Measurements from ENCODE around the gene NKD1. TPM values are rescaled to one million over a fixed set of nuclear protein-coding genes. Genes with fewer than 3 reads are reported as not detected.

The NKD1 gene
- total and polyA plus RNA-seq, 2 of the 8 experiments (the other 6 are each of a cell fraction or from before 2014, with no cell fraction given), result 0.70 to 4.5 TPM

GRCh38 chr16:50550866-50551641 lies 2.9 kb downstream of the NKD1 start:
- Histone ChIP-seq H3K27ac (ENCODE audit: low read depth, low read length) (no peak overlapping the region), H3K4me3 (ENCODE audit: extremely low read depth in 1 of 4, insufficient read depth in 2 of 4, low read depth in 3 of 4, low read length in 4 of 4) (no peak overlapping the region), H3K4me2 (ENCODE audit: insufficient read depth in 1 of 2, low read depth in 2 of 2, low read length in 2 of 2) (no peak overlapping the region), H2BK5ac (ENCODE audit: low read depth, low read length) (no peak overlapping the region), H4K5ac (ENCODE audit: insufficient read length, low read depth, low read length) (no peak overlapping the region), H3K56ac (replicated peaks; ENCODE audit: insufficient read length, low read depth, low read length) (no peak overlapping the region), H2BK120ac (replicated peaks; ENCODE audit: low read depth, low read length) (no peak overlapping the region), H3K79me1 (ENCODE audit: low read depth, low read length) (no peaks in the 10 kb centered on the region), H3K18ac (ENCODE audit: extremely low read depth, low read length) (no peak overlapping the region), H2BK15ac (ENCODE audit: low read length) (no peak overlapping the region), H4K8ac (ENCODE audit: extremely low read depth, insufficient read depth, low read length) (no peak overlapping the region), H2AFZ (ENCODE audit: low read length) (no peak overlapping the region), H4K91ac (replicated peaks; ENCODE audit: insufficient read length, low read length) (no peak overlapping the region), H3K23me2 (ENCODE audit: low read depth, low read length) (peaks cover 13% of the 10 kb centered on the region; the same call in 1 of the 2 replicates), H3K9me3 (ENCODE audit: insufficient read depth in 2 of 2, low read depth in 1 of 2, low read length in 1 of 2) (no peaks in the 10 kb centered on the region), H4K20me1 (replicated peaks in 1 of 2; ENCODE audit: control insufficient read depth in 1 of 2, insufficient read depth in 2 of 2, low read length in 2 of 2) (no peaks in the 10 kb centered on the region), H3K23ac (ENCODE audit: insufficient read length) (no peak overlapping the region), H2AK5ac (ENCODE audit: low read depth, low read length) (no peak overlapping the region), H3K9ac (replicated peaks in 1 of 4; ENCODE audit: extremely low read depth in 1 of 4, low read depth in 3 of 4, low read length in 3 of 4) (no peak overlapping the region), H2BK20ac (ENCODE audit: low read length) (no peak overlapping the region), H3K4ac (replicated peaks; ENCODE audit: insufficient read length, low read depth, low read length) (no peak overlapping the region), H2BK12ac (ENCODE audit: low read depth, low read length) (no peak overlapping the region), H3K79me2 (ENCODE audit: control insufficient read depth in 1 of 2, insufficient read depth in 2 of 2, low read length in 2 of 2) (no peaks in the 10 kb centered on the region), H3K14ac (ENCODE audit: insufficient read length) (no peak overlapping the region), H3K4me1 (replicated peaks in 1 of 4; ENCODE audit: control insufficient read depth in 3 of 4, insufficient read depth in 4 of 4, low read length in 3 of 4) (peaks cover 0 to 2% (median 0%) of the 10 kb centered on the region in 4 experiments; a peak in 1 of 7 replicates), H3K27me3 (replicated peaks in 1 of 4; ENCODE audit: control insufficient read depth in 3 of 4, extremely low read depth in 1 of 4, insufficient read depth in 3 of 4, low read length in 3 of 4) (peaks cover 12 to 33% (median 28%) of the 10 kb centered on the region in 4 experiments), H3K36me3 (ENCODE audit: control insufficient read depth in 2 of 4, insufficient read depth in 4 of 4, low read length in 3 of 4) (no peaks in the 10 kb centered on the region)
- 63% methylated on average over 7 of the region's 9 CpGs; no CpG with 5 or more reads in 1 of the 2 experiments for WGBS, 2 experiments (ENCODE audit: extremely low coverage in 1 of 2, insufficient coverage in 1 of 2, insufficient read length in 1 of 2, insufficient replicate concordance in 2 of 2, low coverage in 1 of 2, low lambda C conversion rate in 2 of 2, missing lambda C conversion rate in 1 of 2)
- POLR2A ChIA-PET (ENCODE audit: partially characterized antibody), result no interaction called here
- FAIRE-seq (no peak), DNase-seq (ENCODE audit: low read depth in 1 of 2, low spot score in 2 of 2) (no peak)
- CTCF ChIA-PET (ENCODE audit: partially characterized antibody), result interaction anchor here (0.7 to 2.0 kb wide), 4 partner anchors 10 to 276 kb away, joined by 3 to 7 read pairs (median 4); no protein-coding TSS in a partner anchor
- no peak for TF ChIP-seq SIN3A (conservative IDR thresholded peaks at IDR 0.05 in 1 of 2, IDR thresholded peaks at IDR 0.05 in 1 of 2; ENCODE audit: low read depth in 1 of 2, low read length in 2 of 2)

All from H1 (cell line).